CD4-positive, alpha-beta T cell treated with Interleukin-10 for 1 hour (primary cell): ENCODE data around the gene RNF32.
"Not testable (repeated sequence)": the region's sequence is repeated elsewhere in the genome, so short reads cannot be mapped to it uniquely, and the experiment has no call there.

ENCODE experiments used
- DNase-seq: peaks from one replicate; pipeline ENCODE4 v3.0.0-alpha.2; 2020

Gene RNF32

GRCh38 chr7:156642306-156643045 is 1.9 kb downstream of the RNF32 start:
- no peak for DNase-seq

GRCh38 chr7:156647330-156647729 is 6.8 kb downstream of the RNF32 start:
- not testable (repeated sequence) for DNase-seq

- no peak for DNase-seq
Observed at GRCh38 chr7:156650042-156650441, 9.5 kb downstream of the RNF32 start.

GRCh38 chr7:156651474-156651873 is 10.9 kb downstream of the RNF32 start:
- DNase-seq: no peak

- DNase-seq: no peak
Observed at GRCh38 chr7:156652886-156653568, 12.5 kb downstream of the RNF32 start.

- no peak for DNase-seq
Observed at GRCh38 chr7:156654511-156655234, 14.1 kb downstream of the RNF32 start.

- no peak for DNase-seq
Observed at GRCh38 chr7:156655251-156655650, 14.7 kb downstream of the RNF32 start.

GRCh38 chr7:156655983-156656382 is 15.4 kb downstream of the RNF32 start:
- no peak for DNase-seq

- no peak for DNase-seq
Observed at GRCh38 chr7:156656598-156656997, 16.0 kb downstream of the RNF32 start.

GRCh38 chr7:156657681-156658080 is 17.1 kb downstream of the RNF32 start:
- DNase-seq: no peak

- DNase-seq: no peak
Observed at GRCh38 chr7:156659203-156659602, 18.6 kb downstream of the RNF32 start.

- DNase-seq: no peak
Observed at GRCh38 chr7:156659961-156660360, 19.4 kb downstream of the RNF32 start.

- DNase-seq: no peak
Observed at GRCh38 chr7:156661637-156662036, 21.1 kb downstream of the RNF32 start.

GRCh38 chr7:156662277-156662676 is 21.7 kb downstream of the RNF32 start:
- no peak for DNase-seq

GRCh38 chr7:156665101-156665500 is 24.5 kb downstream of the RNF32 start:
- no peak for DNase-seq

GRCh38 chr7:156666368-156667109 is 26.0 kb downstream of the RNF32 start:
- no peak for DNase-seq

GRCh38 chr7:156667110-156667426 is 26.5 kb downstream of the RNF32 start:
- no peak for DNase-seq

- DNase-seq: no peak
Observed at GRCh38 chr7:156668130-156668741, 27.7 kb downstream of the RNF32 start.

- DNase-seq: no peak
Observed at GRCh38 chr7:156669035-156669828, 28.7 kb downstream of the RNF32 start.

GRCh38 chr7:156673454-156673853 is 32.9 kb downstream of the RNF32 start:
- no peak for DNase-seq

GRCh38 chr7:156673902-156674301 is 33.3 kb downstream of the RNF32 start:
- no peak for DNase-seq

GRCh38 chr7:156675721-156676120 is 35.1 kb downstream of the RNF32 start:
- no peak for DNase-seq
